ENCODE measurements around the gene MARK3.
A peak's percentile ranks its signal among the peaks of the same experiment; 100 is the strongest.

The MARK3 gene

DNA sequence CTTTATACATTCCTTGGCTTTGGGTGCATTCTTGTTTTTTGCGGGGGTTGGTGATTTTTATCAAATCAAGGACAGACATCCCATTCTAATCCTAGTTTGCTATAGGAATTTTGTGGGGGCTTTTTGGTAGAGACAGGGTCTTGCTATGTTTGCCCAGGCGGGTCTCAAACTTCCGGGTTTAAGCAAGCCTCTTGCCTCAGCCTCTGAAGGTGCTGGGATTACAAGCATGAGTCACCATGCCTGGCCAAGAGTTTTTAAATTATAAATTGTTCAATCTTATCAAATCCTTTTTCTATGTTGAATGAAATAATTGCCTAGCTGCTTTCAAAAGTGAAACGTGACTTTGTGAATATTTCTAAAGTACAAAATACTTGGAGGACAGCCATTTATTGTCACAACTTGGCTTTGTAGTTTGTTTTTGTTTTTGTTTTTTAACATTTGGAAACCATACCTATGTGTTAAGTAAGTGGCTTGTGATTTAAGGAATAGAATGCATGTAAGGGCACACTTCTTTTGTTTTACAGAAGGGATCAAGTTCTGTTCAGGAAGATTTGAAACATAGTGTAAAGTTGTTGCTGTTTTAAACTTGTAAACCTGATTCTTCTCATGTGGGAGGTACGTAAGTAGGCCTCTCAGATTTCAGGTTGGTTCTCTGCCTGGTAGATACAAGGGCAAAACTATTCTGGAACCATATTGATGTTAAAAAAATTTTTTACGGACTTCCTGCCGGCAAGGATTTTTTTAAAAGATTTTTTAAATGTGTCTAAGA lies 13.4 kb downstream of the MARK3 start:
- no peak for DNase-seq

DNA sequence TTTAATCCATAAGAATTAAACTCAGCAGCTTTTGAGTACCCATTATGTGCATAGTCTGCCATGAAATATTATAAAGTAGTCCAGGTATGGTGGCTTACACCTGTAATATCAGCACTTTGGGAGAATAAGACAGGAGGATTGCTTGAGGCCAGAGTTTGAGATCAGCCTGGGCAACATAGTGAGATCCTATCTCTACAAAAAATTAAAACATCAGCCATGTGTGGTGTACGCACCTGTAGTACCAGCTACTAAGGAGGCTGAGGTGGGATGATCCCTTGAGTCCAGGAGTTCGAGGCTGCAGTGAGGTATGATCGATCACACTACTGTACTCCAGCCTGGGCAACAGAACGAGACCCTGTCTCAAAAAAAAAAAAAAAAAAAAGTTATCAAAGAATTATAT lies 15.3 kb downstream of the MARK3 start:
- DNase-seq: no peak

DNA sequence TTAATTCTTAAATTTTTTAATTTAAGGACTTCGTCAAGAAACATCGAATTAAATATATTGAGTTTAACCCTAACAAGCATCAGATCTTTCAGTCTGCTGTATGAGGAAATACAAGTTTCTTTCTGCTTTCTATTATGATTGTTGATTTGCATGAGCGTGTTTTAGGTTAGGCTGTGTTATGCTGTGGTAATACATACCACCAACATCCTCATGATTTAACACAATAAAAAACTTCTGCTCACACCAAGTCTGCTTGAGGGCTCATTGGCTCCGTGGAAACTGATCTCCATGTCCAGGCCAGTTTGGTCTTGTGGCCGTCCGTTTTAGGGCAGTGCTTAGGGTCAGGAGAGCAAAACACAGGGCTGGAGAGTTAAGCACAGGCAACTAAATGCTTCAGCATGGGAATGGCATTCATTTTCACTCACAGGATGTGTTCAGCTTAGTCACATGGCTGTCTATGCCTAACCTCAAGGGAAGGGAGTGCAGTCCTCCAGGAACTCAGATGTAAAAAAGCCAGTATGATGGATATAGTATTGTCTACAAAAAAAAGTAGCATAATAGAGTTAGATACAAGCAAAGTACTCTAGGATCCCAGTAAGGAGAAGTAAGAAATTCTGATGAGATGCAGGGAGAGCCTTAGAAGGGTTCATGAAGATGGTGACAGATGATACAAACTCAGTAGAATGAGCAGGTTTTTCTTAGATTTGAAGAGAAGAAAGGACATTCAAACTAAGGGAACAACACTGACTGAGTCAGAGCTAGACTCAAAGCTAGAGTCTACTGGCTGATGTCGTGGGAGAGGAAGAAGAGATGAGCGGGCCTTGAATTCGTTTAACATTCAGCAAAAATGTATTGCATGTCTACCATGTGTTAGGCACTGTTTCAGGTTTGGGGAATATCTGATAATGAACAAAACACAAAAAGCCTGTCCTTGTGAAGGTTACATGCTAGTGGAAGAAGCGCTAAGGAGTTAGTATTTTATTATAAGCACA lies 16.3 kb downstream of the MARK3 start:
- DNase-seq: no peak

DNA sequence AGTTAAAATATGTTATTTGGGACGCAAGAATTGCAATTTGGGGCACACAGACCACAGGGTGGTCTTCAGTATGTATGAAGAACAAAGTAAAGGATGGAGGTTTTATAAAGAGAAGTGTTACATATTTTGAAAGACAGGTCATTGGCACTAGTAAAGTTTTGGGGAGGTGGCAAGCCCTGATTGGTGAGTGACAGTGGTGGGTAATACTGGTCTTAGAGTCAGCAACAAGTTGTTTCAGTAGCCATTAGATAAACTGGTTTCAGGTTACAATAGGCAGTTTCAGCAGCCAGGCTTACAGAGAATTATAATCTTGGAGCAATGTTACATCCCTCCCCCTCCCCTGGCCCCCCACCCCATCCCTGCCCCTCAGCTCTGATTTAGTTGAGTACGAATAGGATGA lies 17.5 kb downstream of the MARK3 start:
- peak in 1 of 2 experiments; percentile 47 for DNase-seq

DNA sequence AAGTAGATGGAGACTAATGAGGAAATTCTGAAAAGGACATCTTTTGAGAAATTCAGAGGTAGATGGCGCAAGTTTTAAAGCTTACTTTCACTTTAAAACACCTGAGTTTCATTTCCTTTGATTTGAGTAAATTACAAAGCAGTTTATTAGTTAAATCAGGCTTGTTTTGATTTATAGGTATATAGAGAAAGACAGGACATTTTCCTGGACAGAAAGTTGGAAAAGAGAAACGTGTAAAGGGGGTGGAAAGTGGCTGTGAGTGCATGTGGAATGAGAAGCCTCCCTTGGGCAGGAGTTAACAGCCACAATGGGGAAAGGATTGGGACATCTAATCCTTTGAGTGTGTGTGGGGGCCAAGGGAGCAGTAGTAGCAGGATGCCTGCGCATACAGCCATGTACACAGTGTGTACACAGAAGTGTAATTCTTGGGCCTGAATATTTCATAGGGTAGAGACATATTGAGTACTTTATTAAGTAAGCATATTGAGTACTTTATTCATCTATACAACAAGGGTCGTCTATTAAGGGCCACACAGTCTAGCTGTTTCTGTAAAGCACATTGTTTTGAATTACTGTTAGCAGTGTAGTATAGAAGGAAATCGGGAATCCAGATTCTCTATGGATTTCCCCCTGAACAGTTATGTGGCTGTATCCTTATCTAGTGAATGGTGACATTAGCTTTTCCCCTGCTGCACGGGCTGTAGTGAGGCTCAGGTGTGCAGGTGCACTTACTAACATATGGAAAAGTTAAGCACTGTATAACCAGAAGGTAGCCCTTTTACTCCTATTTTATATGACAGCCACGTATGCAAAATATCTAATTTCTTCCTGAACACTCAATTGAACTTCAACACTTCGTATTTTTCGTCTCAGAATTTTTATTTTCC lies 19.1 kb downstream of the MARK3 start:
- DNase-seq: peak in 1 of 2 experiments; percentile 25

DNA sequence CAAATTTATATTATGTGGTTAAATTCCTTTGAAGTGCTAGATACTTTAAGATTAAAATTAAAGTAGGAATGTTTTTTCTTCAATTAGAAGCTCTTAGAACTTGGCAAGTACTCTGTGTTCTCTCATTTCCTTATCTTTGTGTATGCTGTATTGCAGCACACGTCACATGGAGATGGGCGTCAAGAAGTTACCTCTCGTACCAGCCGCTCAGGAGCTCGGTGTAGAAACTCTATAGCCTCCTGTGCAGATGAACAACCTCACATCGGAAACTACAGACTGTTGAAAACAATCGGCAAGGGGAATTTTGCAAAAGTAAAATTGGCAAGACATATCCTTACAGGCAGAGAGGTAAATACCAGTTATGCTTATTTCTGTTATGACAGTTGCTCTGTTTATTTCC lies 19.7 kb downstream of the MARK3 start:
- no peak for DNase-seq

DNA sequence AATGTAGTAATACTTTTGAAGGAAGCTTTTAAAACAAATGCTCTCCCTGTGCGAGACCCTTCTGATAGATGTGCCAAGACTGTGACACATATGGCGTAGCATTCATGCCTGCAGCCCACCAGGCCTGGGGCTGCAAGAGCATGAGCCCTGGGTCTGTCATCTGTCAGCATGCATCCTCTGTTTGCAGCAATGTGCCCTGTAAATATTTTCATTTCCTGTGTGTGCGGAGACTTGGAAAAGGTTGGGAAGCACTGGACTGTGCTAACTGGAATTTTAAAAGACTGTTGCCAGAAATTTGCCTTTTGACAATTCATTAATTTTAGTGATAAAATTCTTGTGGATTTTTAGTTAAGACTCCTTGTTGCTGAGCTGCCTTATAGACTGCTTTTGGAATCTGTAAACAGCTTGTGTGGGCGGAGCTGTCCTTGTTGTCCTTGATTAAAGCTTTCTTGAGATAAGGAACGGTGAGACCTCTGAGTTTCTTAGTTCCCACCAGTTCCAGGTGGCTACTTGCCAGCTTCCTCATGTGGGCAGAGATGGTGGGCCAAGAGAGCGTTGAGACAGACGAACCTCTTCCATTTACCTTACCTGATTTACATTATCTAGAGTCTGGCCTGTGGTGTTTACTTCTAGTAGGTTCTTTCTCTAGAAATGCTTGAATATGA lies 23.4 kb downstream of the MARK3 start:
- DNase-seq: no peak

DNA sequence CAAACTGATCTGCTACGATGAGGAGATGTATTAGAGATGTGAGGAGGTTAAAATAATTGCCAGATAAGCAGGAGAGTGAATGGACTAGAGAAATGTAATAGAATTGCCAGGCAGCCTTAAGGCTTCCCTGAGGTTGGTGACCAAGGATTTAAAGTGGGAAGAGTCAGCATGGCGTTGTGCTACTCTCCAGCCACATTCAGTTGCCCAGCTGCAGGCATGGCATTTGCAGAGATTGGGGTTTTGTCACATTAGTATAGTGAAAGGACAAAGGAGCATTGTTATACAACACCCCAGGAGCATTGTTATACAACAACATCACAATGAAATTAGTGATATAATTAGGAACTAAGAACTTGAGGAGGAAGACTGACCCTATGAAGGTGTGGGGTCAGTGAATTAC lies 31.7 kb downstream of the MARK3 start:
- DNase-seq: no peak

DNA sequence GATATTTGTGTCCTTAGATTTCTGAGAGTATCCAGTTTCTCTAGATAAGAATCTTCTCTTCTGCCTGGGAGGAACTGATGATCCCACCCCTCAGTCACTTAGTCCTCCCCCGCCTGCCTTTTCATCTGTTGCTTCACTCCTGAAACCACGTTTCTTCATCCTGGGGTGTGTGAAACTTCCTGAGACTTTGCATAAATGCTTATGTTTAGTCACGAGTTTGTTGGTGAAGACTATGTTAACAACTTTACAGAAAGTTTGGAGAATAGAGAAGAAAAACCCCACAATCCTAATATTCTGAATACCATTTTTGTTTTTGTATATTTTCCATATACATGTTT lies 33.2 kb downstream of the MARK3 start:
- DNase-seq: no peak

DNA sequence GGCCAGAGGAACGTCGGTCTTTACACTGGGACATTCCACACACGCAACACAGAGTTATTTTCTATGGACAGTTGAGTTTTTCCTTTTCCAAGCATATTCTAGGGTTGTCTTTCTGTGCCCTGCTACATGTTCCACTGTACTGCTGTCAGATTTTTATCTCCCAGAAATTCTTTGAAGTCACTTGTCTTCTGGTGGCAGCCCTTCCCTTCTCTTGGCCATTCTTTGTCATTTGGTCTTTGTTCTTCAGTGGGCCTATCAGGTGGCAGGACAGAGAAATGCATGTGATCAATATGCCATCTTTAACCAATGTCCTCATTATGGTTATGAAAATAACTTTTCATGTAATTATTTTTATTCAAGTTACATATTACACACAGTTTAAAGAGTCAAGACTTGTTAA lies 36.3 kb downstream of the MARK3 start:
- no peak for DNase-seq

DNA sequence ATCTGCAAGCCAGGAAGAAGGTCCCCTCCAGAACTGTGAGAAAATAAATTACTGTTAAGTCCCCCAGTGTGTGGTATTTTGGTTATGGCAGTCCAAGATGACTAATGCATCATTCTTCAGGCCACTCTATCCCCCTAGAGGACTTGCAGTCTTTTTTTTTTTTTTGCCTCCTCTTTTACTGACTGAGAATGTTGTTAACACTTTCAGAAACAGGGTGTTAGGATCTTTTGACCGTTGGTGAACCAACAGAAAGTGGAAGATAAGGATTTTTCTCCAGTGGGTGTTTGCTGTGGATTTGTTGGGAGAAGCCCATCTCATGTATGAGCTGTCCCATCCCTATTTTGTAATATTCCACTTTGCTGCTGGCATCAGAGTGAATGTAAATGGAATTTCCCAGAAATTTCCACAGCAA lies 37.8 kb downstream of the MARK3 start:
- DNase-seq: no peak

DNA sequence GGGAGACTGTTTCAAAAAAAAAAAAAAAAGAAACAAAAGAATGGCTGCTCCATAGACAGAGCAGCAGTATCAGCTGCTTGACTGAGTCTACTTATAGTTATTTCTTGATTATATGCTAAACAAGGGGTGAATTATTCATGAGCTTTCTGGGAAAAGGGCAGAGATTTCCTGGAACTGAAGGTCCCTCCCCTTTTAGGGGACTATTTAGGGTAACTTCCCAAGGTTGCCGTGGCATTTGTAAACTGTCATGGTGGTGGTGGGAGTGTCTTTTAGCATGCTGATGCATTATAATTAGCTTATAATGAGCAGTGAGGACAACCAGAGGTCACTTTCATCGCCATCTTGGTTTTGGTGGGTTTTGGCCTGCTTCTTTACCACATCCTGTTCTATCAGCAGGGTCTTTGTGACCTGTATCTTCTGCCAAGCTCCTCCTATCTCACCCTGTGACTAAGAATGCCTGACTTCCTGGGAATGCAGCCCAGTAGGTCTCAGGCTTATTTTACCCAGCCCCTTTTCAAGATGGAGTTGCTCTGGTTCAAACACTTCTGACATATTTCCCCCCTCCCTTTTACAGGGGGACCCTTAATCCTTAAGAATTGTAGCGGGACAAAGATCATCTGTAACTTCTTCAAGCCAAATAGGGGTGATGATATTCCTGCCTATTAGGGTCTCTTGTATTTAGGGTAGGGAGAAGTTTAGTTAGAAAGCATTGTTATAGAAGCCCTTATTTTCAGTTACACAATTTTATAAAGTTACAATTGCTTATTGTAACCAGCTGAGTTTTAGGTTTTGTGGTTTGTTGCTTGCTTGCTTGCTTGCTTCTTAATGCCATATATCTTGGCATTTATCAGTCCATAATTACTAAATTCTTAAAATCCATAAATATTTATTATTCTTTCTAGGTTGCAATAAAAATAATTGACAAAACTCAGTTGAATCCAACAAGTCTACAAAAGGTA lies 42.5 kb downstream of the MARK3 start:
- no peak for DNase-seq

DNA sequence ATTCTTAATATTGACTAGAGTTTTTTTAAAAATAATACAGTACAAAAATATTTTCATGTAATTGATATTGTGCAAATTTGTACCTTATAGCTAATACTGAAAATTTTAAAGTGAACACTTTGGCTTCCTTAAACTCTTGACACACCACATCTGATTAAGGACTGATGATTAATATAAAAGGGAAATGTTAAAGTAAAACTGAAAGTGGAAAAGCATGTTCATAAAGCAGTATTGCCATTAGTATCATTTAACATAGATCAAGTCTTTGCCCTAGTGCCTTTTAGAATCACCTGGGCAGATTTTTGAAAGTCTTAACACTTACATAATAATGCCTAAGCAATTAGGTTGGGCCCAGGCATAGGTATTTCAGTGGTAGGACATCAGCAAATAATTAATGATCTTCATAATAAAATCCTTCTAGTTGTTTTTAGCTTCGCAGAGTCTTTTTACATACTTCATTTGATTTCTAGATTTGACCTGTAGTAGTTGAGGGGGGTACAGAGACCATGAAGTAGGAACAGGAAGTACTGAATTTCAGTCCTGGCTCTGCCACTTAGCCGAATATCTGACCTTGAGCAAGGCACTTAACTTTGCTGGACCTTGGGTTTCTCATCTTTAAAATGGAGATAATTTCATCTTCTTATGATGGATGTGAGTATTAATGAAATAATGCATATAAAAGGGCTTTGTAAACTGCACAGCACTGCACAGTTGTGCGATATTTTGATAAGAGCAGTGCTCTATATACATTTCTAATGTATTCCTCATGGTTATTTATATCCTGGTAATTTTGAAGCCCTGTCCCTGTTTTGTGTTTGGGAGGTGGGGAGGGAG lies 43.7 kb downstream of the MARK3 start:
- no peak for DNase-seq

DNA sequence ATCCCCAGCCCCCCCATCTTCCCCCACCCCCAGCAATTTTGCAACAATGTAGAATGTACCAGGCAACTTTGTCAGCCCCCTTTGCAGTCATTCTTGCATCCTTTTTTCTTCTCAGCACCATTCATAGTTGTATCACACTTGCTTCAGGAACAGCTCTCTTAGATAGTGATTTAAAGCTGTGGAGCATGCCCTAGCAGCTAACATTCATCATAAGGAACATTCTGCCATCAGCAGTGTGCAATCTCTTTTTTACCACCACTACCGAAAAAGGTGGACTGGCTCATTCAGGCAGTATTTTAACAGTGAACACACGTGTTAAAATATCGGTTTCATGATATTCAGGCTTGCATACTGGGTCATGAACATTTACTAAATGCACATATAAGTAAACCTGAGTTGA lies 45.1 kb downstream of the MARK3 start:
- no peak for DNase-seq

DNA sequence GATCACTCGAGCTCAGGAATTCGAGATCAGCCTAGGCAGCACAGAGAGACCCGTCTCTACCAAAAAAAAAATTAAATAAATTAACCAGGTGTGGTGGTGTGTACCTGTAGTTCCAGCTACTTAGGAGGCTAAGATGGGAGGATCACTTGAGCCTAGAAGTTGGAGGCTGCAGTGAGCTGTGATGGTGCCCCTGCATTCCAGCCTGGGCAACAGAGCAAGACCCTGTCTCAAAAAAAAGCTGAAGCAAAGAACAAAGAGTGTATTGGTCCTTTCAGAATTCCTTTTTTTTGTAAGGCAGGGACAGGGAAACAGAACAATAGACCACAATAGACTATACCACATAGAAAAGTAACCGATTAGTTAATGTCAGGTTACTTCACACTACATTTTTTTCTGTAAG lies 47.4 kb downstream of the MARK3 start:
- no peak for DNase-seq

DNA sequence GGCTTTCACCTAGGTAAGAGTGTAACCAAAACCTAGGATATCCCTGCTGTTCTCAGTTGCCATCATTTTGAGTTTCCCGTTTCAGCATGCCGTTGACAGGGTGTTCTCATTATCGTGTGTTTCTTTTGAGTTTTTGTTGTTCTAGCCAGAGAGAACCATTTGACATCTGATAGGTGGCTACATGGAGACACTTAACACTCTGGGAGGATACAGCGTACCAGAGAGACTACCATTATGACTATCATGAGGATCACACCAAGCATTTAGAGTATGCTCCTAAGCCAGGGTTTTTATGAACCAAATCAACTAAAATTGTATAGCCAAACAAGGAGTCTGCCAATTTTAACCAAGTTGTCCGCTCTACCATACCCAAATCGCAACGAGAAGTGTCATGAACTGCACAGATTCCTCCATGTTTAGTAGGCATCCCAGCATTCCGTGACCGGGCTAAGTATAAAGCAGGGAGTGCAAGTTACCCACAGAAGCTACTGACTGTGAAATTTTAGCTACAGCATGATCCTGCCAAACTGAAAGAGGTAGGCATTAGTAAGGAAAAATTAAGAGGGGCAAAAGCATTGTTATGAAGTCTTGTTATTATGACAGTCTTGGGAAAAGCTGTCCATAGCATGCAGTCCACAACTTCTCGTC lies 48.8 kb downstream of the MARK3 start:
- DNase-seq: no peak

DNA sequence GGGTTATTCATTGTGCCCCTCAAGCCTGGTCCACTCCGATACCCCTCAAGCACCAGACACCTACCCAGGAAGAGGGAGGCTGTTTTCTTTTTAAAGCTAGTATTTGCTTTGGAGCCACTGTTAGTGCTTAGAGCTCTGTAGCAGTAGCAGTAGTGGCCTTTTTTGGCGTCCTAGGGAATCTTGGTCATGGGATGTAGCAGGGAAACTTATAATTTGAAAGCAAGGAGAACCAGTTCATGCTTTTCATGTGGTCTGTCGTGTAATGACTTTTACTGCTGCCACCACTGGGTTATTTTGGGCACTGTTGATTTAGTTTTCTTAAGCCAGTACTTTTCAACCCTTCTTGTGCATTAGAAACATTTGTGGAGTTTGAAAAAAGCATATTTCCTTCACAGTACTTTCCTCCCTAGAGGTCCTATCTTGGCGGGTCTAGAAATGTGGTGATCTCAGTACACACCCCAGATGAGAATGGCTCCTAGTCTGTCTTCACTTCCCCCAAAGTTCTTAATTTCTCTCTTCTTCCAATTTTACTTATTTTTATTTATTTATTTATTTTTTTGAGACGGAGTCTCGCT lies 49.7 kb downstream of the MARK3 start:
- no peak for DNase-seq

DNA sequence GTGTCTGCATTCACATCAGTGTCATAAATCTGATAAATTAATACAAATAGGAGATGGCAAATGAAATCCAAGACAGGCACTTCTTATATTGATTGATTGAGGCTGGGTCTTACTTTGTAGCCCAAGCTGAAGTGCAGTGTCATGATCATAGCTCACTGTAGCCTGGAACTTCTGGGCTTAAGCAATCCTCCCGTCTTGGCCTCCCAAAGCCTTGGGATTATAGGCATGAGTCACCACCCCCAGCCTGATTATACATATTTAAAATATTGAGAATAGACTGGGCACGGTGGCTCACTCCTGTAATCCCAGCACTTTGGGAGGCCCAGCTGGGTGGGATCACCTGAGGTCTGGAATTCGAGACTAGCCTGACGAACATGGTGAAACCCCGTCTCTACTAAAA lies 51.3 kb downstream of the MARK3 start:
- DNase-seq: no peak

DNA sequence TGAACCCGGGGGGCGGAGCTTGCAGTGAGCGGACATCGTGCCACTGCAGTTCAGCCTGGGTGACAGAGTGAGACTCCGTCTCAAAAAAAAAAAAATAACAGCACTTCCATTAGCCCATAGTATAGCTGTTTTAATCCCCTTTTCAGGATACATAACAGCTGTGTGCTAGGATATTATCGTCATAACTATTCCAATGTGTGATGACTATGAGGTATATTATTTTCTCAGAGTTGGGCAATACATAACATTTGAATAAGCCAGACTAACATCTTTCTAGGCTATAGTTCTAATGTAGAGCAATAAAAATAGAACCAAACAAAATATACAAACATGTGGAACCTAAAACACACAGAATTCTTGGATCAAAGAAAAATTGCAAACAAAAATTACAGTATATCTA lies 57.1 kb downstream of the MARK3 start:
- peak in 1 of 2 experiments; percentile 57 for DNase-seq

DNA sequence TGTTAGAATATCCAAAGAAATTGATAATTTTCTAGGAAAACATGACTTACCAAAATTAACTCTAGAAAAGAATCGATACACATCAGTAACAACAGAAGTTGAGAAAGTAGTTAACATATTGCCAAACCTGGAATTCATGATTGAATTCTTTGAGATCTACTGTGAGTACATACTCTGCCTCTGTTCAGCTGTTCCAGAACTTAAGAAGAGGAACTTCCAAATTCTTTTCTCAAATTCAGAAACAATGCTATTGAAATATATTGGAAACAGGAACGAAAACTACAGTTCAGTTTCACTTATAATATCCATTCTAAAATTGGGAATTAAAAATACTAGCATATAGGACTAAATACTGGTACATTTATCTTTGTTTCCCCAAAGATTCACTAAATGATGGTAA lies 57.9 kb downstream of the MARK3 start:
- no peak for DNase-seq
